ENCODE measurements around the gene PKHD1.
"Not testable (repeated sequence)": the region's sequence is repeated elsewhere in the genome, so short reads cannot be mapped to it uniquely, and the experiment has no call there.

The PKHD1 gene

GRCh38 chr6:52041134-52041533 lies 46.3 kb downstream of the PKHD1 start:
- no peak for DNase-seq

- no peak for DNase-seq
Observed at GRCh38 chr6:52027699-52028098, 59.7 kb downstream of the PKHD1 start.

DNA sequence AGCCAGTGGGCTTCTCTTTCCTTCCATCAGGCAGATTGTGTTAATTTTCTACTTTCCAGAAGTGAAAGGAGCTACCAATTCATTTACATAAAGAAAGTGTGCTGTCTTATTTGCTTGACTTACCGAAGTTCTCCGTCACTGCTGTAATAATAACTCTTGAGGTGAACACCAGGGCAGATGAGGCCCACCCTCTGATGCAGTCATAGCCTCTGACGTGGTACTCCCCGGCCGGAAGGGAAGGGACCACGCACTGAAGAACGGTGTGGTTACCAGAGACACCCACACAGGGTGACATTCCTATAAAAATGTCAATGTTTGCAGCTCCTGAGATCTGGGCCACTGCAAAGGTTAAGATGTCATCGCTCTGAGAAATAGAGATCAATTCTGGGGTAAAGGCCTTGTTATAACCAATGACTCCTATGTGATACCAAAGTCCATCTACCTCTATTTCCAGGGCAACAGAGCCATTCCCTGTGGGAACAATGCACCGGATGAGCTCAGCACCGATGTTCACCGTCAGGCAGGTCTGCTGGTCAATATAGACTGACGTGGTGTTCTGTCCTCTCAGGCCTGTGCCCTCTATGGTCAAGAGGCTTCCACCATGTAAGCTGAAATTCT lies 62.9 kb downstream of the PKHD1 start:
- no peak for DNase-seq

GRCh38 chr6:52022675-52023074 lies 64.7 kb downstream of the PKHD1 start:
- DNase-seq, result no peak

GRCh38 chr6:52020945-52021570 lies 66.4 kb downstream of the PKHD1 start:
- peak; percentile 24 for DNase-seq

DNA sequence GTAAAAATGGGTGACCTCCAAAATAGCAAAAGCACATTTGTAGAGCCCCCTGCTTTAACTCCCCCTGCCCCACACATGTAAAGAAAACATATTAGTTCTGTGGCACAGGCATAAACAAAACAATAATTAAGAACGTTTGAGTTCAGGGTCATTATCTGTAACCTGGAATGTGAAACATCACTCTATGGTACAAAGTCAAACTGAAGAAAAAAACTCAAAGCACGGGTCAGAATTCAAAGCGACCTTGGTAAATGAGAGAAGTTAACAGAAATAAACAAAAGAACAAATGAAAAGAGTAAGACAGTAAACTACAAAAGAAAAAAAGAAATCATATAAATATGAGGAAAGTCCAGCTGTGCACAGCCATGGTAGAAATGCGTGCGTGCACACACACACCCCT lies 67.5 kb downstream of the PKHD1 start:
- no peak for DNase-seq

GRCh38 chr6:52019092-52019491 lies 68.3 kb downstream of the PKHD1 start:
- DNase-seq, result no peak

DNA sequence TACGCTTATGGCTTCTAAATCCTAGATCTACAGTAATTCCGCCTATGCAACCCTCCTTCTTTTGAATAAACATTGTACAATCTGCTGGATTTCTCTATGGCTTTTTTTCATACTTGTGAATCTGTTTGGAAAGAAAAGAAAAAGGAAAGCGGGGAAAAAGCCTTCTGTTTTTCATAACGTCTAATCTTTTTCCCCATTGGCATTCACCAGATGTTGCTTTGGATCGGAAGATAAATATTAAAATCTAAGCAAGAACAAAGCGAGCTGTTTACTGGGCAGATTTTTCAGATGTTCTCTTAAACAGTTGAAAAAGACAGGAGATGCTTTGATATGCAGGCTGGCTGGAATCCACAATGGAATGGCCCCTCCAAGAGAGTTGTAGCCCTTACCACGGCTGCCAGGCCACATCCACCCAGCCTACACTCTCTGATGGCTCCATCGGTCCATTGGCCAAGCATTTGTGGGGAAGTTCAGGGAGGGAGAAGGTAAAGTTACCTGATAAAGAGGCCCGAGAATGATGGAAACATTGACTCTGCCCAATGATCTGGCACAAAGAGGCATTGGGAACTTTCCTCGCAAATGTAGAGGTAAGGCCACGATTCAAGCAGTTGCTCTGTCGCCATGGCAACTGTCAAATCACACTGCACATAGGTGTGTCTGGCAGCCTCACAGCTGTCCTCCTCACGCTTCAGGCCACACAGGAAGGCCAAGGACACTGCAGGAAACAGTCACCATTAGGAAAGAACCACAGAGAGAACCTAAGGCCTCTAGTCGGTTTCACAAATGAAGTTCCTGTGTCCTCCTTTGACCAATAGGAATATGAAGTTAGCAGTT lies 70.3 kb downstream of the PKHD1 start:
- DNase-seq, result no peak

GRCh38 chr6:52015953-52016352 lies 71.5 kb downstream of the PKHD1 start:
- DNase-seq, result no peak

- DNase-seq, result no peak
Observed at GRCh38 chr6:52014391-52014790, 73.0 kb downstream of the PKHD1 start.

- no peak for DNase-seq
Observed at GRCh38 chr6:52013035-52013434, 74.4 kb downstream of the PKHD1 start.

DNA sequence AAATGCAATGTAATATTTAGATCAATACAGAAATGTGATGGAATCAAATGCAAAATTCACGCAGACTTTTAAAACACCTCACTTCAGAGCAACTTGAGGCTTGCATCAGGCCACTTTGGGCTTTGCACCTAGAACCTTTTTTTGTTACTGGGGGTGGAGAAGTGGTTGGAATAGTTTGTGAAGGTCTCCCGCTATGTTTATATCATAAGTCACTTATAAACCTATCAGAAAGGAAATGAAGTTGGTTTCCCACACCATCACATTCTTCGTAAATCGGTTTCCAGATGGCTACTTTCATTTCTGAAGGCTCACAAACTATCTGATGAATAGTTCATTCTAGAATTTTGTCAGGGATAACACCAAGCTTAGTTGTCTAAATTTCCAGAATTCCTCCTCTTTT lies 74.8 kb downstream of the PKHD1 start:
- no peak for DNase-seq

DNA sequence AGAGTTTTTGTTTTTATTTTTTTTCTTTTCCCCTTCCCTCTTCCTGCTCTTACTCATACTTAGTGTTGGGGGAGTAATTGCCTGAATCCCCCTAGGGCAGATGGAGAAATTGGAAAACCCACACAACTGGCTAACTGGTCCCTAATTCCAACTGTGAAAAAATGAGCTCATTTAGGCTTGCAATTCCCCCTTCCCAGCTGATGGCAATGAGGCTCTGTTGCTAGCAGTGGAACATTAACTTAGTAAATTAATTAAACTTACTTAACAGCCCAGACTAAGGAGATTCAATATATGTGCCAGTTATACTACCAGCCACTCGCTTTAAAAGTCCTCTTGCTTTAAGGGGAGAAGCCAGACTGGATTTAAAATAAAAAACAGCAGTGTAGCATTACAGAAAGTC lies 76.6 kb downstream of the PKHD1 start:
- no peak for DNase-seq

- no peak for DNase-seq
Observed at GRCh38 chr6:52010145-52010544, 77.3 kb downstream of the PKHD1 start.

DNA sequence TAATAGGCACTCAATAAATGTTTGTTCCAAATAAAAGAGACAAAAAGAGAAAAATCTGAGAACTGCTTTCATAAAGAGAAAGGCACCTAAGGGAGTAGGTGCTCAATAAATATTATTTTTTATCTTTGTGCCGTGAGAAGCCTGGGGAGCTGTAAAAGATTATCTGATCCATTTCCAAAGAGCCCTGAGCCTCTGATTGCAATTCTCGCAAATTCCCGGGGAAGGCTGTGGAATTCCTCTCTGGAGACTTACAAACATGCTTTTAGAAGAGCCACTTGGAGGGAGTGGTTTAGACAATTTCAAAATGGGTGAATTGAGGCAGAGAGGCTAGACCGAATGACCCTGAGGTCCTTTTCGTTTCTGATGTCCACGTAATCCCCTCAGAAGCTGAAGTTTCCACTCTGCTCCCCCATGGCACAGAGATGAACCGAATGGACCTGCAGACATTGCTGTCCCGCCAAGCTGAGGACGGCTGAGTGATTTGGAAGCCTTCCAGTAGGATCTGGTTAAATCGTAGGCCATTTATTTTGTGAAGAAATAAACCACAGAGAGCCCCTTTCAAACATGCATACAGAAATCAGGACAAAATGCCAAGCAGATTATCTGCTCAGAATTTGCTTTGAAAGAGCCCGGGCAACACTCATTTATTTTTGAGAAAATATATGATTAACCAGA lies 77.8 kb downstream of the PKHD1 start:
- DNase-seq, result no peak

DNA sequence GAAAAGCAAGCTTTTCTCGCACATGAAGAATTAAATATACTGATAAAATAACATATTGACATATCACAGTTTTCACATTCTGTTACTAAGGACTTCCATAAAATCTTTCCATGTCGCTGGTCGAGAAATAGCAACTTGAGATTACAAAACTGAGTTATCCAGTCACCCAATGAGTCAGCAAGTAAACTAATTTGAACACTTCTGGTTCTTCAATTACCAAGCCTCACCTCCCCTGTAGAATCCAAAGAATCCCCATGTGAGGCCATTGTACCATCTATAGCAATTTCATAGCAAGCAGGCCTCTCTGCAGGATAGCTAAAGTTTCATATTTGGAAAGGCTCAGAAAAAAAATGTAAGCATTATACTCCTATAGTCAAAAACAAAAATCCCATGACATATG lies 87.3 kb downstream of the PKHD1 start:
- DNase-seq, result no peak

- no peak for DNase-seq
Observed at GRCh38 chr6:51996296-51996947, 91.0 kb downstream of the PKHD1 start.

DNA sequence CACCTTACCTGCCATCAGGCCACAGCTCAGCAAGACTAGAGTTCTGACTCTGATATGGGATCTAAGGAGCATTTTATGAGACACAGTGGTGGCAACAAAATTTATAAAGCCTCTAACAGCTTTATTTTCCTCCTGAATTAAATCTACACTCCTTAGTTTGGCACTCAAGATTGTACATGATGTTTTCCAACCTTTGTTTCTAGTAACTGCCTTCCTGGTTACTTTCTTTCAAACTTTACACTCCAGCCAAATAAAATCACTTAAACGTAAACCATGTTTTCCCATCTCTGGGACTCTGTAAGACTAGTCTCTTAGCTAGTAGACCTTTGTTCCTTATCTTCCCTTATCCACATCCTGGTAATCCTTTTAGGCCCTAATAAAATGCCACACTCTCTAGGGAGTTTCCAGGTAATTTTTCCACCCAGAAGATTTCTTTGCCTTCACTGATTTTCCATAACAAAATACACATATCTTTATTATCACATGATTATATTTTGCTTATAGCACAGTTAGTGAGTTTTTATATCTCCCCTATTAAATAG lies 92.1 kb downstream of the PKHD1 start:
- DNase-seq, result no peak

DNA sequence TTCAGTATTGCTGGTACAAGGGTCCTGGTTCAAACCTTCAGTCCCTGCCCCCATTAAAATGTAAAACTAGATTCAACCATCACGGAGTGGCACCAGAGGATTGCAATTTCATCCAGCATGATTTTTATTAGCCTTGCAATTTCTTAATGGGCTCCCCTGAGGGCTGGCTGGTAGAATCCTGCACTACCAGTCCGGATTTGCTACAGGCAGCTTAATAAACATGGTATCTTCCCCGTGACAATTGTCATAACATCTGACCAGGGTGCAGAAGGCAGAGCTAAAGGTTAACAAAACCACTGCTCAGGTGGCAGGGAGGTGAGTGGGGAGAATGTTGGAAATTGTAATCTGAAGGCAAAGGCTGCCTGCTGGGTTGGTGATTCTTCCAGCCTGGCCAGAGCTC lies 94.5 kb downstream of the PKHD1 start:
- no peak for DNase-seq

DNA sequence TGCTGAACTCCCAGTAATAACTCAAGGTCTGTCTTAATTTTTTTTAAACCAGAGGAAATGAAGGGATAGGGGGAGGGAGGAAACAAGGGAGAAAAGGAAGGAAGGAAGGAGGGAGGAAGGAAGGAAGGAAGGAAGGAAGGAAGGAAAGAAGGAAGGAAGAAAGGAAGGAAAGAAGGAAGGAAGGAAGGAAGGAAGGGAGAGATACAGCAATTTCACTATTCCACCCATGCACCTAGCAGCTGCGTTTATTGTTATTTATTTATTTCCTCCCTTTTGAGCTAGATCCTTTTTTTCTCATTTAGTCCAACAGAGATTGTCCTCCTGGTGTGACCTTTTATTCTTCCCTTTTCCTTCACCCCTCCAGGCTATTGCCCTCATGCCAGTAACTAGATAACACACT lies 97.6 kb downstream of the PKHD1 start:
- no peak for DNase-seq

GRCh38 chr6:51986864-51987263 lies 100.5 kb downstream of the PKHD1 start:
- no peak for DNase-seq

- DNase-seq, result no peak
Observed at GRCh38 chr6:51983564-51983963, 103.8 kb downstream of the PKHD1 start.

- not testable (repeated sequence) for DNase-seq
Observed at GRCh38 chr6:51982695-51983094, 104.7 kb downstream of the PKHD1 start.
